Fibroblast of lung (primary cell): ENCODE measurements around the gene PDGFA. TPM values are rescaled to one million over a fixed set of nuclear protein-coding genes. Genes with fewer than 3 reads are reported as not detected.

Source experiments
- DNase-seq, 2 donors: peaks; one replicate each; pipeline versions ENCODE4 v3.0.0 to v3.0.0-alpha.2; 2010; ENCODE audit warnings: low read depth in 2 of 2
- H2AFZ ChIP-seq: 2 replicates; pipeline ENCODE4 v1.5.1; 2012; ENCODE audit warnings: low read length, control low read depth, inconsistent platforms
- H3K27ac ChIP-seq: 2 replicates; pipeline ENCODE4 v1.5.1; 2011; ENCODE audit warnings: low read length, control low read depth; ENCODE audit not compliant: insufficient read depth
- H3K27me3 ChIP-seq: 2 replicates; pipeline ENCODE4 v1.5.1; 2011; ENCODE audit warnings: mild to moderate bottlenecking, low read length; ENCODE audit not compliant: control insufficient read depth, insufficient read depth
- H3K36me3 ChIP-seq: 2 replicates; pipeline ENCODE4 v1.5.1; 2011; ENCODE audit warnings: low read length; ENCODE audit not compliant: control insufficient read depth, insufficient read depth
- H3K4me1 ChIP-seq: 2 replicates; pipeline ENCODE4 v1.5.1; 2011; ENCODE audit warnings: low read length; ENCODE audit not compliant: control insufficient read depth, insufficient read depth; ENCODE audit errors: extremely low read depth
- H3K4me2 ChIP-seq: 2 replicates; pipeline ENCODE4 v1.5.1; 2011; ENCODE audit warnings: low read length, control low read depth; ENCODE audit not compliant: insufficient read depth; ENCODE audit errors: extremely low read depth
- H3K4me3 ChIP-seq, 4 experiments: fragments of 200-600 bp in 1 of 4; sonication (generic) in 1 of 4; replicated peaks in 1 of 4; 2 replicates each; pipeline ENCODE4 v1.5.1; 2011 to 2016; ENCODE audit warnings: low read length in 4 of 4, low read depth in 3 of 4, mild to moderate bottlenecking in 3 of 4, control low read depth in 2 of 4, inconsistent platforms in 1 of 4, mixed read lengths in 1 of 4; ENCODE audit not compliant: insufficient read depth in 1 of 4; ENCODE audit errors: control extremely low read depth in 1 of 4
- H3K79me2 ChIP-seq: 2 replicates; pipeline ENCODE4 v1.5.1; 2012; ENCODE audit warnings: mild to moderate bottlenecking, low read length, inconsistent platforms; ENCODE audit not compliant: control insufficient read depth, insufficient read depth
- H3K9ac ChIP-seq: 2 replicates; pipeline ENCODE4 v1.5.1; 2011; ENCODE audit warnings: mild to moderate bottlenecking, low read length, control low read depth; ENCODE audit not compliant: insufficient read depth
- H3K9me3 ChIP-seq: 2 replicates; pipeline ENCODE4 v1.5.1; 2012; ENCODE audit warnings: low read depth, low read length; ENCODE audit not compliant: control insufficient read depth, insufficient read depth
- H4K20me1 ChIP-seq: 2 replicates; pipeline ENCODE4 v1.5.1; 2011; ENCODE audit warnings: low read length; ENCODE audit not compliant: control insufficient read depth, insufficient read depth; ENCODE audit errors: extremely low read depth
- EZH2 ChIP-seq: IDR thresholded peaks from 2 replicates; pipeline ENCODE4 v1.5.1; 2012; ENCODE audit warnings: low read length, control low read depth, mild to moderate bottlenecking; ENCODE audit errors: missing control alignments
- polyA plus RNA-seq, 2 donors: library from polyadenylated mRNA; depleted of rRNA in 1 of 2; stranded (reverse) in 1 of 2; unstranded in 1 of 2; fragments of >200 nt; gene quantifications; 2 replicates each; pipeline ENCODE4 v1.2.1, GENCODE V29; 2011 to 2012; ENCODE audit warnings: missing spikeins in 1 of 2
- total RNA-seq: library from RNA; depleted of rRNA; stranded (reverse); fragments of >200 nt; gene quantifications from 2 replicates; pipeline ENCODE4 v1.2.1, GENCODE V29; 2014
- TF ChIP-seq, protein P1 (sequence below), 2 donors: IDR thresholded peaks in 1 of 2; conservative IDR thresholded peaks in 1 of 2; 1 replicate in 1 of 2; 2 replicates in 1 of 2; pipeline ENCODE4 v1.5.1; 2011 to 2012; ENCODE audit warnings: low read length in 2 of 2, control low read depth in 1 of 2, inconsistent platforms in 1 of 2, low read depth in 1 of 2, mild to moderate bottlenecking in 1 of 2

The PDGFA gene
- total and polyA plus RNA-seq, 2 donors (not counting 1 experiment from before 2014, with no cell fraction given), result 13.5 to 16.9 TPM

GRCh38 chr7:510782-511281, 8.8 kb downstream of the PDGFA start:
- no peak overlapping the region for H3K9ac ChIP-seq
- peaks cover 4% of the 10 kb centered on the region for H3K36me3 ChIP-seq
- no peaks in the 10 kb centered on the region for H4K20me1 ChIP-seq
- no peaks in the 10 kb centered on the region for H3K9me3 ChIP-seq
- H3K4me1 ChIP-seq, result peaks cover 16% of the 10 kb centered on the region
- peaks cover 13% of the 10 kb centered on the region for H3K79me2 ChIP-seq
- no peak overlapping the region for H3K27ac ChIP-seq
- no peaks in the 10 kb centered on the region for H3K27me3 ChIP-seq
- no peak overlapping the region for H3K4me3 ChIP-seq
- DNase-seq, result no peak
- no peak for TF ChIP-seq EZH2
- TF ChIP-seq, protein P1, sequence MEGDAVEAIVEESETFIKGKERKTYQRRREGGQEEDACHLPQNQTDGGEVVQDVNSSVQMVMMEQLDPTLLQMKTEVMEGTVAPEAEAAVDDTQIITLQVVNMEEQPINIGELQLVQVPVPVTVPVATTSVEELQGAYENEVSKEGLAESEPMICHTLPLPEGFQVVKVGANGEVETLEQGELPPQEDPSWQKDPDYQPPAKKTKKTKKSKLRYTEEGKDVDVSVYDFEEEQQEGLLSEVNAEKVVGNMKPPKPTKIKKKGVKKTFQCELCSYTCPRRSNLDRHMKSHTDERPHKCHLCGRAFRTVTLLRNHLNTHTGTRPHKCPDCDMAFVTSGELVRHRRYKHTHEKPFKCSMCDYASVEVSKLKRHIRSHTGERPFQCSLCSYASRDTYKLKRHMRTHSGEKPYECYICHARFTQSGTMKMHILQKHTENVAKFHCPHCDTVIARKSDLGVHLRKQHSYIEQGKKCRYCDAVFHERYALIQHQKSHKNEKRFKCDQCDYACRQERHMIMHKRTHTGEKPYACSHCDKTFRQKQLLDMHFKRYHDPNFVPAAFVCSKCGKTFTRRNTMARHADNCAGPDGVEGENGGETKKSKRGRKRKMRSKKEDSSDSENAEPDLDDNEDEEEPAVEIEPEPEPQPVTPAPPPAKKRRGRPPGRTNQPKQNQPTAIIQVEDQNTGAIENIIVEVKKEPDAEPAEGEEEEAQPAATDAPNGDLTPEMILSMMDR (conservative IDR thresholded peaks at IDR 0.05 in 1 of 2, IDR thresholded peaks at IDR 0.05 in 1 of 2; ENCODE audit: low read depth in 1 of 2, low read length in 2 of 2), result no peak
- H3K4me2 ChIP-seq, result no peak overlapping the region
- H2AFZ ChIP-seq, result no peak overlapping the region

GRCh38 chr7:510131-510481, 9.5 kb downstream of the PDGFA start:
- no peak overlapping the region for H3K4me3 ChIP-seq
- H3K9ac ChIP-seq, result no peak overlapping the region
- H4K20me1 ChIP-seq, result no peaks in the 10 kb centered on the region
- H2AFZ ChIP-seq, result no peak overlapping the region
- no peak overlapping the region for H3K4me2 ChIP-seq
- H3K4me1 ChIP-seq, result peaks cover 14% of the 10 kb centered on the region
- H3K36me3 ChIP-seq, result peaks cover 6% of the 10 kb centered on the region
- DNase-seq, result no peak
- no peak overlapping the region for H3K27ac ChIP-seq
- no peak for TF ChIP-seq EZH2
- TF ChIP-seq, protein P1 (conservative IDR thresholded peaks at IDR 0.05 in 1 of 2, IDR thresholded peaks at IDR 0.05 in 1 of 2; ENCODE audit: low read depth in 1 of 2, low read length in 2 of 2), result no peak
- no peaks in the 10 kb centered on the region for H3K27me3 ChIP-seq
- peaks cover 8% of the 10 kb centered on the region for H3K79me2 ChIP-seq
- no peaks in the 10 kb centered on the region for H3K9me3 ChIP-seq

GRCh38 chr7:509426-510130, 10.1 kb downstream of the PDGFA start:
- no peak for DNase-seq
- no peaks in the 10 kb centered on the region for H3K9me3 ChIP-seq
- peaks cover 8% of the 10 kb centered on the region for H3K79me2 ChIP-seq
- no peak overlapping the region for H2AFZ ChIP-seq
- no peak overlapping the region for H3K27ac ChIP-seq
- H3K4me1 ChIP-seq, result peaks cover 14% of the 10 kb centered on the region
- H3K4me2 ChIP-seq, result no peak overlapping the region
- peaks cover 5% of the 10 kb centered on the region for H3K36me3 ChIP-seq
- H3K9ac ChIP-seq, result no peak overlapping the region
- H3K4me3 ChIP-seq, result no peak overlapping the region
- H4K20me1 ChIP-seq, result no peaks in the 10 kb centered on the region
- TF ChIP-seq EZH2, result no peak
- TF ChIP-seq, protein P1 (conservative IDR thresholded peaks at IDR 0.05 in 1 of 2, IDR thresholded peaks at IDR 0.05 in 1 of 2; ENCODE audit: low read depth in 1 of 2, low read length in 2 of 2), result peak in 1 of 2 donors; percentile 11
- H3K27me3 ChIP-seq, result no peaks in the 10 kb centered on the region
